DMS 273 (cell line): Measurements from ENCODE around the gene KIF21A.

Experiments used
- DNase-seq: peaks from one replicate; lab custom pipeline; 2025; ENCODE audit not compliant: unreplicated experiment; lab: John Stamatoyannopoulos, UW

KIF21A gene

GRCh38 chr12:39278426-39278825 is 164.5 kb downstream of the KIF21A start:
- no peak for DNase-seq

- no peak for DNase-seq
Observed at GRCh38 chr12:39277416-39277815, 165.5 kb downstream of the KIF21A start.

GRCh38 chr12:39275846-39276245 is 167.1 kb downstream of the KIF21A start:
- DNase-seq: no peak

- peak; percentile 59 for DNase-seq
Observed at GRCh38 chr12:39272871-39273655, 169.9 kb downstream of the KIF21A start.

- no peak for DNase-seq
Observed at GRCh38 chr12:39269492-39269891, 173.4 kb downstream of the KIF21A start.

GRCh38 chr12:39267886-39268285 is 175.0 kb downstream of the KIF21A start:
- no peak for DNase-seq

- no peak for DNase-seq
Observed at GRCh38 chr12:39252628-39253027, 190.3 kb downstream of the KIF21A start.
